Liver (tissue), 9 donors: ENCODE results near the gene CNOT11. TPM values are rescaled to one million over a fixed set of nuclear protein-coding genes. Genes with fewer than 3 reads are reported as not detected.

ENCODE experiments used
- DNase-seq: peaks from one replicate; pipeline ENCODE4 v3.0.0-alpha.2; 2017; ENCODE audit warnings: low spot score
- H3K27ac ChIP-seq, 2 donors: one replicate each; pipeline ENCODE4 v1.7.0; 2013; ENCODE audit warnings: inconsistent platforms in 2 of 2, low read length in 2 of 2, control low read depth in 1 of 2, low read depth in 1 of 2, mild to moderate bottlenecking in 1 of 2
- H3K27me3 ChIP-seq, 4 donors: one replicate each; pipeline versions ENCODE4 v1.6.1 to v1.7.0; 2013; ENCODE audit warnings: low read length in 3 of 4, inconsistent platforms in 1 of 4, mild to moderate bottlenecking in 1 of 4, moderate library complexity in 1 of 4; ENCODE audit not compliant: control insufficient read depth in 4 of 4, insufficient read depth in 4 of 4
- H3K36me3 ChIP-seq, 4 donors: one replicate each; pipeline versions ENCODE4 v1.6.1 to v1.7.0; 2013; ENCODE audit warnings: low read length in 3 of 4, mild to moderate bottlenecking in 3 of 4, low read depth in 1 of 4, moderate library complexity in 1 of 4; ENCODE audit not compliant: control insufficient read depth in 4 of 4, insufficient read depth in 3 of 4
- H3K4me1 ChIP-seq, 4 donors: one replicate each; pipeline versions ENCODE4 v1.6.1 to v1.7.0; 2013; ENCODE audit warnings: low read length in 3 of 4, mild to moderate bottlenecking in 3 of 4, moderate library complexity in 1 of 4; ENCODE audit not compliant: control insufficient read depth in 4 of 4, insufficient read depth in 4 of 4
- H3K4me3 ChIP-seq, 3 donors: one replicate each; pipeline versions ENCODE4 v1.6.1 to v1.7.0; 2013; ENCODE audit warnings: low read length in 3 of 3, control low read depth in 1 of 3, low read depth in 1 of 3, mild to moderate bottlenecking in 1 of 3
- H3K9ac ChIP-seq, 2 donors: one replicate each; pipeline ENCODE4 v1.7.0; 2013; ENCODE audit warnings: low read length in 2 of 2, mild to moderate bottlenecking in 2 of 2, moderate library complexity in 2 of 2, control low read depth in 1 of 2, low read depth in 1 of 2
- H3K9me3 ChIP-seq, 4 donors: one replicate each; pipeline versions ENCODE4 v1.6.1 to v1.7.0; 2013; ENCODE audit warnings: low read length in 3 of 4; ENCODE audit not compliant: control insufficient read depth in 4 of 4
- EGR1 ChIP-seq, 2 donors: IDR thresholded peaks; 2 replicates each; pipeline ENCODE4 v1.6.1; 2016 to 2018; ENCODE audit warnings: antibody characterized with exemption in 2 of 2, low read depth in 2 of 2
- FOXA1 ChIP-seq: IDR thresholded peaks from 2 replicates; pipeline ENCODE4 v1.6.1; 2016; ENCODE audit warnings: antibody characterized with exemption
- FOXA2 ChIP-seq: IDR thresholded peaks from 2 replicates; pipeline ENCODE4 v1.6.1; 2016; ENCODE audit warnings: antibody characterized with exemption
- GABPA ChIP-seq, 2 donors: IDR thresholded peaks in 1 of 2; conservative IDR thresholded peaks in 1 of 2; 2 replicates each; pipeline ENCODE4 v1.6.1; 2016; ENCODE audit warnings: antibody characterized with exemption in 2 of 2, mild to moderate bottlenecking in 1 of 2, moderate library complexity in 1 of 2
- HNF4A ChIP-seq, 2 donors: conservative IDR thresholded peaks; 2 replicates each; pipeline ENCODE4 v1.6.1; 2016; ENCODE audit warnings: antibody characterized with exemption in 2 of 2, mild to moderate bottlenecking in 2 of 2
- HNF4G ChIP-seq: IDR thresholded peaks from 2 replicates; pipeline ENCODE4 v1.6.1; 2016; ENCODE audit warnings: antibody characterized with exemption
- JUND ChIP-seq, 2 donors: IDR thresholded peaks; 2 replicates each; pipeline ENCODE4 v1.6.1; 2016; ENCODE audit warnings: antibody characterized with exemption in 2 of 2
- NR2F2 ChIP-seq: IDR thresholded peaks from 2 replicates; pipeline ENCODE4 v1.6.1; 2016; ENCODE audit warnings: antibody characterized with exemption
- RAD21 ChIP-seq, 2 donors: IDR thresholded peaks; 2 replicates each; pipeline ENCODE4 v1.6.1; 2016; ENCODE audit warnings: antibody characterized with exemption in 2 of 2, mild to moderate bottlenecking in 2 of 2
- RXRA ChIP-seq, 2 donors: IDR thresholded peaks; 2 replicates each; pipeline ENCODE4 v1.6.1; 2017 to 2018; ENCODE audit warnings: antibody characterized with exemption in 2 of 2, mild to moderate bottlenecking in 1 of 2
- SP1 ChIP-seq: IDR thresholded peaks from 2 replicates; pipeline ENCODE4 v1.6.1; 2018; ENCODE audit warnings: antibody characterized with exemption, mild to moderate bottlenecking
- TAF1 ChIP-seq: conservative IDR thresholded peaks from 2 replicates; pipeline ENCODE4 v1.6.1; 2016; ENCODE audit warnings: antibody characterized with exemption, mild to moderate bottlenecking
- YY1 ChIP-seq: IDR thresholded peaks from 2 replicates; pipeline ENCODE4 v1.6.1; 2016; ENCODE audit warnings: antibody characterized with exemption, mild to moderate bottlenecking
- WGBS: extraction: QIAGEN DNeasy Blood & Tissue Kit; methylation state at CpG from one replicate; pipeline ENCODE4 v1.1.7; 2013; 5-methylcytosine and 5-hydroxymethylcytosine counted together
- polyA plus RNA-seq, 2 donors: library from polyadenylated mRNA; stranded (reverse) in 1 of 2; unstranded in 1 of 2; fragments of 200-250 nt in 1 of 2; fragments of >200 nt in 1 of 2; fragmentation: Nextera tagmentation in 1 of 2; extraction: Ambion mirVana in 1 of 2; gene quantifications; one replicate each; pipeline versions ENCODE4 v1.2.1 to v1.2.3, GENCODE V29; 2013 to 2015
- total RNA-seq, 2 donors: library from RNA; depleted of rRNA; stranded (reverse); fragments of >200 nt; gene quantifications; one replicate each; pipeline ENCODE4 v1.2.3, GENCODE V29; 2014
- TF ChIP-seq, protein P1 (sequence below): fragments of 150-350 bp; IDR thresholded peaks from 2 replicates; pipeline ENCODE4 v1.5.1; 2017; ENCODE audit warnings: improper control_type of control experiment, low read depth, low read length; ENCODE audit not compliant: missing input control
- TF ChIP-seq, protein P2 (sequence below): IDR thresholded peaks from 2 replicates; pipeline ENCODE4 v1.6.1; 2016; ENCODE audit warnings: antibody characterized with exemption
- TF ChIP-seq, protein P3 (sequence below): IDR thresholded peaks from 2 replicates; pipeline ENCODE4 v1.6.1; 2016; ENCODE audit warnings: antibody characterized with exemption, mild to moderate bottlenecking
- TF ChIP-seq, protein P4 (sequence below): IDR thresholded peaks from 2 replicates; pipeline ENCODE4 v1.6.1; 2016; ENCODE audit warnings: antibody characterized with exemption
- TF ChIP-seq, protein P5 (sequence below): IDR thresholded peaks from 2 replicates; pipeline ENCODE4 v1.6.1; 2016; ENCODE audit warnings: antibody characterized with exemption
- donor health status: healthy.
- donor health status: healthy.
- donor health status: healthy.
- donor health status: healthy.
- donor health status: healthy.

The CNOT11 gene
- total and polyA plus RNA-seq, 4 donors, result 9.8 to 14.3 (median 13.5) TPM

DNA sequence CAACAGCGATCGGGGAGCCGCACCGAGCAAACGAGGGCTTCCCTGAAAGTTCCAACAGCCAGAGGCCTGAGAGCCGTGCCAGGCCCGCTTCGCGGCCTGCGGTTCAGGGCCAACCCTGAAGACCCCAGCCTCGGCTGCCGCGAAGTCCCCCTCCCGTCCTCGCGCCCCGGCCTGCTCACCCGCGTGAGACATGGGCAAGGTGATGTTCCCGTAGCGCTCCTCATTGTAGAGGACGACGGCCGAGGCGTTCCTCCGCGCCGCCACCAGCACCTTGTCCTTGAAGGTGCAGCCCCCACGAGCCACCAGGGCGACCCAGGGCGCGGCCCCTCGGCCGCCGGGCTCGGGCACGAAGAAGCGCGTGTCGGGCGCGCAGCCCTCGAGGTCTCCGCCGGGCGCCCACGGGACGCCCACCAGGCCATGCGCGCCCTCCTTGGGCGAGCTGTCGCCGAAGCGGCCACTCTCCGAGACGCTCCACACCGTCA lies 55.3 kb downstream of the CNOT11 start:
- no peak for TF ChIP-seq HNF4A (conservative IDR thresholded peaks at IDR 0.05)
- TF ChIP-seq, protein P1, sequence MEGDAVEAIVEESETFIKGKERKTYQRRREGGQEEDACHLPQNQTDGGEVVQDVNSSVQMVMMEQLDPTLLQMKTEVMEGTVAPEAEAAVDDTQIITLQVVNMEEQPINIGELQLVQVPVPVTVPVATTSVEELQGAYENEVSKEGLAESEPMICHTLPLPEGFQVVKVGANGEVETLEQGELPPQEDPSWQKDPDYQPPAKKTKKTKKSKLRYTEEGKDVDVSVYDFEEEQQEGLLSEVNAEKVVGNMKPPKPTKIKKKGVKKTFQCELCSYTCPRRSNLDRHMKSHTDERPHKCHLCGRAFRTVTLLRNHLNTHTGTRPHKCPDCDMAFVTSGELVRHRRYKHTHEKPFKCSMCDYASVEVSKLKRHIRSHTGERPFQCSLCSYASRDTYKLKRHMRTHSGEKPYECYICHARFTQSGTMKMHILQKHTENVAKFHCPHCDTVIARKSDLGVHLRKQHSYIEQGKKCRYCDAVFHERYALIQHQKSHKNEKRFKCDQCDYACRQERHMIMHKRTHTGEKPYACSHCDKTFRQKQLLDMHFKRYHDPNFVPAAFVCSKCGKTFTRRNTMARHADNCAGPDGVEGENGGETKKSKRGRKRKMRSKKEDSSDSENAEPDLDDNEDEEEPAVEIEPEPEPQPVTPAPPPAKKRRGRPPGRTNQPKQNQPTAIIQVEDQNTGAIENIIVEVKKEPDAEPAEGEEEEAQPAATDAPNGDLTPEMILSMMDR, result peak; percentile 1
- Histone ChIP-seq H3K36me3 (no peaks in the 10 kb centered on the region), H3K27ac (peak overlapping the region; percentile 91 to 98), H3K9me3 (no peaks in the 10 kb centered on the region), H3K27me3 (no peaks in the 10 kb centered on the region), H3K4me1 (peaks cover 7 to 44% (median 18%) of the 10 kb centered on the region in 4 donors), H3K4me3 (peak overlapping the region; percentile 79 to 93 (median 91)), H3K9ac (peak overlapping the region; percentile 98 to 100)
- under 1% methylated on average over 57 of the region's 57 CpGs for WGBS
- no peak for DNase-seq

DNA sequence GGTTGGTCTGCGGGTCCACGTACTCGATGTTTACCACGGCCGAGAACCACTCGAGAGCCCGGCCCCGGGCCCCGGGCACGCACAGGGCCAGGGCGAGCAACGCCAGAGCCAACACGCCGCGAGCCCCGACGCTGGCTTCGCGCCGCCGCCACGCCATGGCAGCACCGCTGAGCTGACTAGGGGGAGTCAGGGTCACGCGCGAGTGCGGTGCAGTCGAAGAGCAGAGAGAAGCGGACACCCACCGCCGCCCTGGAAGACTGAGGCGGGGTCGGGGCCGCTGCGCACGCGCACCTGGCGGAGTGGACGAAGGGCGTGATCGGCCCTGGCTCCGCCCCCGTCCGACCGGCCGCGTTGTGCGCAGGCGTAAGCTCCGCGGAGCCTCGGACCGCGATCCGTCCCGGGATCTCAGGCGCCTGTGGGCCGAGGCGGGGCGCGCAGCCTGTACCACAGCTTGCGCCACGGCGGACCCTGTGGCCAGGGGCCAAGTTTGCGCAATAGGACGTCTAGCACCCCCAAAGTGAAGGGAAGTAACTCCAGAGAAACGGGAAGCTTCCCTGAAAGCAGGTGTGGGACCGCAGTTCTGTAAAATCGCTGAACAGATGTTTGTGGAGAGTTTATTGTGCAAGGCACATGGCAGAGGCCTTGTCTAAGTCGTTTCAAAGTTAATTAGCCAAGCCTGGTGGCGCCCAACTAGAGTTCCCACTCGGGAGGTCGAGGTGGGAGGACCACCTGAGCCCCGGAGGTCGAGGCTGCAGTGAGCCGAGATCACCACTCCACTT lies 55.9 kb downstream of the CNOT11 start, which contains the start of gene RNF149:
RNF149 (minus strand) TSS at position 270 of the 779 bp plus-strand sequence; CDS start at position 157, 113 bp downstream.
- H3K9ac ChIP-seq, result peak within 1 kb of the TSS; percentile 98 to 100
- peak; percentile 96 for DNase-seq
- peak within 1 kb of the TSS; percentile 79 to 93 (median 91) for H3K4me3 ChIP-seq
- no peaks in the 10 kb centered on the region for H3K36me3 ChIP-seq
- WGBS, result 3% methylated on average over 76 of the region's 76 CpGs
- H3K9me3 ChIP-seq, result no peaks in the 10 kb centered on the region
- peaks cover 7 to 44% (median 18%) of the 10 kb centered on the region in 4 donors for H3K4me1 ChIP-seq
- H3K27me3 ChIP-seq, result no peaks in the 10 kb centered on the region
- no peak for TF ChIP-seq JUND (IDR thresholded peaks at IDR 0.05)
- TF ChIP-seq YY1, result peak; percentile 33
- TF ChIP-seq SP1, result peak; percentile 74
- TF ChIP-seq, protein P2, sequence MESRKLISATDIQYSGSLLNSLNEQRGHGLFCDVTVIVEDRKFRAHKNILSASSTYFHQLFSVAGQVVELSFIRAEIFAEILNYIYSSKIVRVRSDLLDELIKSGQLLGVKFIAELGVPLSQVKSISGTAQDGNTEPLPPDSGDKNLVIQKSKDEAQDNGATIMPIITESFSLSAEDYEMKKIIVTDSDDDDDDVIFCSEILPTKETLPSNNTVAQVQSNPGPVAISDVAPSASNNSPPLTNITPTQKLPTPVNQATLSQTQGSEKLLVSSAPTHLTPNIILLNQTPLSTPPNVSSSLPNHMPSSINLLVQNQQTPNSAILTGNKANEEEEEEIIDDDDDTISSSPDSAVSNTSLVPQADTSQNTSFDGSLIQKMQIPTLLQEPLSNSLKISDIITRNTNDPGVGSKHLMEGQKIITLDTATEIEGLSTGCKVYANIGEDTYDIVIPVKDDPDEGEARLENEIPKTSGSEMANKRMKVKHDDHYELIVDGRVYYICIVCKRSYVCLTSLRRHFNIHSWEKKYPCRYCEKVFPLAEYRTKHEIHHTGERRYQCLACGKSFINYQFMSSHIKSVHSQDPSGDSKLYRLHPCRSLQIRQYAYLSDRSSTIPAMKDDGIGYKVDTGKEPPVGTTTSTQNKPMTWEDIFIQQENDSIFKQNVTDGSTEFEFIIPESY, result no peak
- peak; percentile 31 to 39 for TF ChIP-seq RAD21 (IDR thresholded peaks at IDR 0.05)
- no peak for TF ChIP-seq GABPA (IDR thresholded peaks at IDR 0.05 in 1 of 2, conservative IDR thresholded peaks at IDR 0.05 in 1 of 2)
- peak; percentile 9 to 39 for TF ChIP-seq RXRA (IDR thresholded peaks at IDR 0.05)
- no peak for TF ChIP-seq NR2F2
- TF ChIP-seq TAF1, result no peak
- TF ChIP-seq, protein P3, sequence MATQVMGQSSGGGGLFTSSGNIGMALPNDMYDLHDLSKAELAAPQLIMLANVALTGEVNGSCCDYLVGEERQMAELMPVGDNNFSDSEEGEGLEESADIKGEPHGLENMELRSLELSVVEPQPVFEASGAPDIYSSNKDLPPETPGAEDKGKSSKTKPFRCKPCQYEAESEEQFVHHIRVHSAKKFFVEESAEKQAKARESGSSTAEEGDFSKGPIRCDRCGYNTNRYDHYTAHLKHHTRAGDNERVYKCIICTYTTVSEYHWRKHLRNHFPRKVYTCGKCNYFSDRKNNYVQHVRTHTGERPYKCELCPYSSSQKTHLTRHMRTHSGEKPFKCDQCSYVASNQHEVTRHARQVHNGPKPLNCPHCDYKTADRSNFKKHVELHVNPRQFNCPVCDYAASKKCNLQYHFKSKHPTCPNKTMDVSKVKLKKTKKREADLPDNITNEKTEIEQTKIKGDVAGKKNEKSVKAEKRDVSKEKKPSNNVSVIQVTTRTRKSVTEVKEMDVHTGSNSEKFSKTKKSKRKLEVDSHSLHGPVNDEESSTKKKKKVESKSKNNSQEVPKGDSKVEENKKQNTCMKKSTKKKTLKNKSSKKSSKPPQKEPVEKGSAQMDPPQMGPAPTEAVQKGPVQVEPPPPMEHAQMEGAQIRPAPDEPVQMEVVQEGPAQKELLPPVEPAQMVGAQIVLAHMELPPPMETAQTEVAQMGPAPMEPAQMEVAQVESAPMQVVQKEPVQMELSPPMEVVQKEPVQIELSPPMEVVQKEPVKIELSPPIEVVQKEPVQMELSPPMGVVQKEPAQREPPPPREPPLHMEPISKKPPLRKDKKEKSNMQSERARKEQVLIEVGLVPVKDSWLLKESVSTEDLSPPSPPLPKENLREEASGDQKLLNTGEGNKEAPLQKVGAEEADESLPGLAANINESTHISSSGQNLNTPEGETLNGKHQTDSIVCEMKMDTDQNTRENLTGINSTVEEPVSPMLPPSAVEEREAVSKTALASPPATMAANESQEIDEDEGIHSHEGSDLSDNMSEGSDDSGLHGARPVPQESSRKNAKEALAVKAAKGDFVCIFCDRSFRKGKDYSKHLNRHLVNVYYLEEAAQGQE, result peak; percentile 64
- TF ChIP-seq, protein P4, sequence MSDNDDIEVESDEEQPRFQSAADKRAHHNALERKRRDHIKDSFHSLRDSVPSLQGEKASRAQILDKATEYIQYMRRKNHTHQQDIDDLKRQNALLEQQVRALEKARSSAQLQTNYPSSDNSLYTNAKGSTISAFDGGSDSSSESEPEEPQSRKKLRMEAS, result peak; percentile 89
- peak in 1 of 2 donors; percentile 47 for TF ChIP-seq EGR1 (IDR thresholded peaks at IDR 0.05; ENCODE audit: low read depth in 2 of 2)
- peak; percentile 80 to 88 for TF ChIP-seq HNF4A (conservative IDR thresholded peaks at IDR 0.05)
- peak; percentile 20 for TF ChIP-seq HNF4G
- no peak for TF ChIP-seq FOXA2
- TF ChIP-seq, protein P5, sequence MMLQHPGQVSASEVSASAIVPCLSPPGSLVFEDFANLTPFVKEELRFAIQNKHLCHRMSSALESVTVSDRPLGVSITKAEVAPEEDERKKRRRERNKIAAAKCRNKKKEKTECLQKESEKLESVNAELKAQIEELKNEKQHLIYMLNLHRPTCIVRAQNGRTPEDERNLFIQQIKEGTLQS, result no peak
- TF ChIP-seq, protein P1, result peak; percentile 33
- TF ChIP-seq FOXA1, result peak; percentile 59
- peak within 1 kb of the TSS; percentile 91 to 98 for H3K27ac ChIP-seq
